Measurements from ENCODE around the gene ANK3. TPM values are rescaled to one million over a fixed set of nuclear protein-coding genes. Genes with fewer than 3 reads are reported as not detected.

ANK3 gene
- total RNA-seq, 1 experiment from 2014 or later = 32.0 TPM

DNA sequence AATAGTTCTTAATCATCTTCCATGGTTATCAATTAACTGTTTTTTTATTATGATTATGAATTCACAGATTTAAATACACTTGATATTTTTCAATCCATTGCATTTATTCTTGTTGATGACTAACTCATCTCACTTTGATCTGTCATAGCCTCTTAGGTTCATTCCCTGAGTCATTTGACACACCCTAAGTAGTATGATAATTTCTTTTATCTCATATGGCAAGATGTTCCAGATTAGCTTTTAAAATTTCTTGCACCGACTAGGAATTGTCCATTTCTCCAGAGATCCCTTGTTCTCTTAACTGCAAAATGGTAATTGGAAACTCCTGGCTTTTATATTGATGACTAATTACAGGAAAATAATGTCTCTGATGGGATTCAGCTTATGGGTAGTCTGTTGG is 395.7 kb downstream of the ANK3 start:
- TF ChIP-seq, protein P1, sequence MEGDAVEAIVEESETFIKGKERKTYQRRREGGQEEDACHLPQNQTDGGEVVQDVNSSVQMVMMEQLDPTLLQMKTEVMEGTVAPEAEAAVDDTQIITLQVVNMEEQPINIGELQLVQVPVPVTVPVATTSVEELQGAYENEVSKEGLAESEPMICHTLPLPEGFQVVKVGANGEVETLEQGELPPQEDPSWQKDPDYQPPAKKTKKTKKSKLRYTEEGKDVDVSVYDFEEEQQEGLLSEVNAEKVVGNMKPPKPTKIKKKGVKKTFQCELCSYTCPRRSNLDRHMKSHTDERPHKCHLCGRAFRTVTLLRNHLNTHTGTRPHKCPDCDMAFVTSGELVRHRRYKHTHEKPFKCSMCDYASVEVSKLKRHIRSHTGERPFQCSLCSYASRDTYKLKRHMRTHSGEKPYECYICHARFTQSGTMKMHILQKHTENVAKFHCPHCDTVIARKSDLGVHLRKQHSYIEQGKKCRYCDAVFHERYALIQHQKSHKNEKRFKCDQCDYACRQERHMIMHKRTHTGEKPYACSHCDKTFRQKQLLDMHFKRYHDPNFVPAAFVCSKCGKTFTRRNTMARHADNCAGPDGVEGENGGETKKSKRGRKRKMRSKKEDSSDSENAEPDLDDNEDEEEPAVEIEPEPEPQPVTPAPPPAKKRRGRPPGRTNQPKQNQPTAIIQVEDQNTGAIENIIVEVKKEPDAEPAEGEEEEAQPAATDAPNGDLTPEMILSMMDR (conservative IDR thresholded peaks at IDR 0.05) = no peak
- no peak for TF ChIP-seq EZH2 (IDR thresholded peaks at IDR 0.05; ENCODE audit: low read depth)
- Histone ChIP-seq H3K4me2 (peak overlapping the region; percentile 8; the same call in 1 of the 2 replicates), H3K4me1 (replicated peaks; ENCODE audit: insufficient read depth) (peaks cover 37% of the 10 kb centered on the region), H3K27ac (peak overlapping the region; percentile 20; the same call in 1 of the 2 replicates), H3F3A (ENCODE audit: insufficient read depth, low read depth) (peaks cover 17% of the 10 kb centered on the region; the same call in 1 of the 2 replicates), H4K20me1 (ENCODE audit: insufficient read depth) (no peaks in the 10 kb centered on the region), H2AFZ (no peak overlapping the region), H3K27me3 (ENCODE audit: insufficient read depth, low read depth) (no peaks in the 10 kb centered on the region), H3K79me2 (ENCODE audit: low read depth) (no peaks in the 10 kb centered on the region), H3K9me3 (ENCODE audit: insufficient read depth, low read depth) (no peaks in the 10 kb centered on the region; the same call in 1 of the 2 replicates), H3K36me3 (ENCODE audit: low read depth) (no peaks in the 10 kb centered on the region), H3K9me2 (ENCODE audit: insufficient read depth) (peaks cover 6% of the 10 kb centered on the region; the same call in 1 of the 2 replicates), H3K4me3 (no peak overlapping the region)
- BruUV-seq (replicated peaks) = no TSS peak
- ChIA-PET POLR2A (ENCODE audit: unreplicated experiment) (no interaction called here), CTCF (no interaction called here)
- intact Hi-C loops (cut with micrococcal nuclease; ENCODE audit: unreplicated experiment) = no loop called here
- peak in 1 of 2 experiments; percentile 46 for DNase-seq

DNA sequence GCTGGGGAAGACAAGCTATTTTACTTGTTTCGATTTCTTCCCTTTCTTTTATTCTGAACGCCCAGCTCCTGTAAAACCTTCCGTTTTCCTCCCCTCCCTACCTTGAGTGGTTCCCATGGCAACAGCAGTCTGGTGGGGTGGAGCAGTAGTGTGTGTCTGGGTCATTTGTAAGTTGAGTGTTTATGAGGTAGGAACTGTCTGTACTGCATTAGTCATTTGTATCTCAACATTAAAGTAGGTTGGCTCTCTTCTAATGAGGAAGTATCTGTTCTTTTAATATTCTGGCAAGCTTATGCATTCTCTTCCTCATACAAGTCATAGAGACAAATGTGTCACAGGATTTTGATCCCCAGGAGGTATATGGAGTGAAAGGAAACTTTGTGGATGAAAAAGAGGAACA is 398.0 kb downstream of the ANK3 start:
- TSS peak; percentile 71 for BruUV-seq (replicated peaks)

DNA sequence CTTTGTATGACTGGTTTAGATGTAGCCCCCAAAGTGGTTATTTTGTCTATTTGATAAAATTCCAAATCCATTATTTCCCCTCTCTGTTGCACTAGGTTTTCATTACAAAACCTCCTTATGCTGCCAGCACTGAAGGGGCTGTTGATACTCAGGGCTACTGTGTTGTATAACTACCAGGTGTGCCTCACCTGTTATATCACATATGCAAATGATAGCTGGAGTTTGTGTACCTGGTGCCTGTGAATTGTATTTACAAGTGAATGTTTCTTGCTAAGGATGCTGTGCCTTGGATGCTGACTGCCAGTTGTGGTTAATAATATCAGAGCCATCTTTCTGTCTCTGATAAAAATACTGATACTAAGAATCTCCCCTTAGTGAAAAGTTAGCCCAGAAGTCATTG is 398.6 kb downstream of the ANK3 start:
- Histone ChIP-seq H3K36me3 (ENCODE audit: low read depth) (no peaks in the 10 kb centered on the region), H3K27me3 (ENCODE audit: insufficient read depth, low read depth) (no peaks in the 10 kb centered on the region), H3K4me3 (peak overlapping the region; percentile 38; the same call in 1 of the 2 replicates), H3K4me1 (replicated peaks; ENCODE audit: insufficient read depth) (peaks cover 37% of the 10 kb centered on the region), H4K20me1 (ENCODE audit: insufficient read depth) (no peaks in the 10 kb centered on the region), H3F3A (ENCODE audit: insufficient read depth, low read depth) (peaks cover 17% of the 10 kb centered on the region; the same call in 1 of the 2 replicates), H3K4me2 (peak overlapping the region; percentile 70), H3K9me3 (ENCODE audit: insufficient read depth, low read depth) (peaks cover 8% of the 10 kb centered on the region; the same call in 1 of the 2 replicates), H2AFZ (peak overlapping the region; percentile 79; the same call in 1 of the 2 replicates), H3K9me2 (ENCODE audit: insufficient read depth) (peaks cover 9% of the 10 kb centered on the region; the same call in 1 of the 2 replicates), H3K79me2 (ENCODE audit: low read depth) (no peaks in the 10 kb centered on the region), H3K27ac (peak overlapping the region; percentile 91)
- peak in 1 of 2 experiments; percentile 19 for DNase-seq
- TF ChIP-seq, protein P1 (conservative IDR thresholded peaks at IDR 0.05) = no peak
- no peak for TF ChIP-seq EZH2 (IDR thresholded peaks at IDR 0.05; ENCODE audit: low read depth)
- POLR2A ChIA-PET (ENCODE audit: unreplicated experiment) = interaction anchor here (0.5 to 1.1 kb wide), 5 partner anchors 8 to 1222 kb away, joined by 3 to 7 read pairs (median 4); partner anchors contain the start of gene CCDC6
- CTCF ChIA-PET = interaction anchor here (0.6 to 1.3 kb wide), 3 partner anchors 45 to 126 kb away, joined by 3 to 4 read pairs (median 4); no protein-coding TSS in a partner anchor
- BruUV-seq (replicated peaks) = no TSS peak
- intact Hi-C loops (cut with micrococcal nuclease; ENCODE audit: unreplicated experiment) = loop anchor here (1.0 kb wide), 3 partner anchors 19 to 83 kb away; no protein-coding TSS in a partner anchor

More for the DNA sequence above, 398.0 kb downstream of the ANK3 start:
- H3K4me2 ChIP-seq = peak overlapping the region; percentile 70
- intact Hi-C loops (cut with micrococcal nuclease; ENCODE audit: unreplicated experiment) = loop anchor here (1.0 kb wide), 3 partner anchors 19 to 83 kb away; no protein-coding TSS in a partner anchor
- H3K9me3 ChIP-seq (ENCODE audit: insufficient read depth, low read depth) = peaks cover 8% of the 10 kb centered on the region; the same call in 1 of the 2 replicates
- peak overlapping the region; percentile 79 for H2AFZ ChIP-seq
- peak; percentile 84 to 98 for DNase-seq
- ChIA-PET POLR2A (ENCODE audit: unreplicated experiment) (interaction anchor here (0.5 to 1.1 kb wide), 5 partner anchors 9 to 1222 kb away, joined by 3 to 7 read pairs (median 4); partner anchors contain the start of gene CCDC6), CTCF (interaction anchor here (0.6 to 1.3 kb wide), 3 partner anchors 46 to 127 kb away, joined by 3 to 4 read pairs (median 4); no protein-coding TSS in a partner anchor)
- H3K9me2 ChIP-seq (ENCODE audit: insufficient read depth) = peaks cover 9% of the 10 kb centered on the region; the same call in 1 of the 2 replicates
- TF ChIP-seq, protein P1 (conservative IDR thresholded peaks at IDR 0.05) = no peak
- TF ChIP-seq EZH2 (IDR thresholded peaks at IDR 0.05; ENCODE audit: low read depth) = no peak
- peak overlapping the region; percentile 91 for H3K27ac ChIP-seq
- peaks cover 17% of the 10 kb centered on the region; the same call in 1 of the 2 replicates for H3F3A ChIP-seq (ENCODE audit: insufficient read depth, low read depth)
- no peaks in the 10 kb centered on the region for H4K20me1 ChIP-seq (ENCODE audit: insufficient read depth)
- H3K36me3 ChIP-seq (ENCODE audit: low read depth) = no peaks in the 10 kb centered on the region
- peaks cover 37% of the 10 kb centered on the region for H3K4me1 ChIP-seq (replicated peaks; ENCODE audit: insufficient read depth)
- H3K79me2 ChIP-seq (ENCODE audit: low read depth) = no peaks in the 10 kb centered on the region
- no peaks in the 10 kb centered on the region for H3K27me3 ChIP-seq (ENCODE audit: insufficient read depth, low read depth)
- peak overlapping the region; percentile 38; the same call in 1 of the 2 replicates for H3K4me3 ChIP-seq
